RWPE2 (cell line): ENCODE measurements around the gene OR2H2.

Experiments used
- ATAC-seq: fragments of 200-7000 bp; cut with Tn5 transposase; 3 replicates; pipeline ENCODE4 v1.9.1; 2021; ENCODE audit warnings: low read depth
- DNase-seq: peaks from one replicate; pipeline ENCODE4 v3.0.0-alpha.2; 2020; ENCODE audit warnings: low spot score
- H3K27ac ChIP-seq: fragments of 450-650 bp; 2 replicates; pipeline ENCODE4 v1.5.1; 2017; ENCODE audit warnings: mild to moderate bottlenecking; ENCODE audit not compliant: poor library complexity, severe bottlenecking
- H3K27me3 ChIP-seq: fragments of 250-450 bp; sonication (Bioruptor Pico); 2 replicates; pipeline ENCODE4 v1.5.1; 2021; ENCODE audit warnings: mild to moderate bottlenecking, moderate library complexity; ENCODE audit not compliant: insufficient read depth, poor library complexity, severe bottlenecking
- H3K36me3 ChIP-seq: fragments of 250-450 bp; sonication (Bioruptor Pico); 2 replicates; pipeline ENCODE4 v1.5.1; 2020; ENCODE audit warnings: low read depth, mild to moderate bottlenecking, moderate library complexity
- H3K4me1 ChIP-seq: fragments of 250-450 bp; sonication (Bioruptor Pico); 2 replicates; pipeline ENCODE4 v1.5.1; 2021; ENCODE audit warnings: mild to moderate bottlenecking, moderate library complexity; ENCODE audit not compliant: insufficient read depth, poor library complexity, severe bottlenecking
- H3K4me3 ChIP-seq: fragments of 250-450 bp; sonication (Bioruptor Pico); 2 replicates; pipeline ENCODE4 v1.5.1; 2021; ENCODE audit warnings: mild to moderate bottlenecking, moderate library complexity; ENCODE audit not compliant: severe bottlenecking
- H3K9me3 ChIP-seq: fragments of 250-450 bp; sonication (Bioruptor Pico); 2 replicates; pipeline ENCODE4 v1.5.1; 2021; ENCODE audit warnings: mild to moderate bottlenecking, moderate library complexity; ENCODE audit not compliant: severe bottlenecking
- TF ChIP-seq, protein P1 (sequence below): fragments of 450-650 bp; IDR thresholded peaks from one replicate; pipeline ENCODE4 v1.5.1; 2017; ENCODE audit warnings: mild to moderate bottlenecking, moderate library complexity; ENCODE audit not compliant: poor library complexity, severe bottlenecking

The OR2H2 gene

GRCh38 chr6:29584821-29585220 is at the start of gene OR2H2:
OR2H2 (plus strand) TSS chr6:29585121; CDS start chr6:29587945, 2,824 bp downstream.
- H3K36me3 ChIP-seq = no peaks in the 10 kb centered on the region

DNA sequence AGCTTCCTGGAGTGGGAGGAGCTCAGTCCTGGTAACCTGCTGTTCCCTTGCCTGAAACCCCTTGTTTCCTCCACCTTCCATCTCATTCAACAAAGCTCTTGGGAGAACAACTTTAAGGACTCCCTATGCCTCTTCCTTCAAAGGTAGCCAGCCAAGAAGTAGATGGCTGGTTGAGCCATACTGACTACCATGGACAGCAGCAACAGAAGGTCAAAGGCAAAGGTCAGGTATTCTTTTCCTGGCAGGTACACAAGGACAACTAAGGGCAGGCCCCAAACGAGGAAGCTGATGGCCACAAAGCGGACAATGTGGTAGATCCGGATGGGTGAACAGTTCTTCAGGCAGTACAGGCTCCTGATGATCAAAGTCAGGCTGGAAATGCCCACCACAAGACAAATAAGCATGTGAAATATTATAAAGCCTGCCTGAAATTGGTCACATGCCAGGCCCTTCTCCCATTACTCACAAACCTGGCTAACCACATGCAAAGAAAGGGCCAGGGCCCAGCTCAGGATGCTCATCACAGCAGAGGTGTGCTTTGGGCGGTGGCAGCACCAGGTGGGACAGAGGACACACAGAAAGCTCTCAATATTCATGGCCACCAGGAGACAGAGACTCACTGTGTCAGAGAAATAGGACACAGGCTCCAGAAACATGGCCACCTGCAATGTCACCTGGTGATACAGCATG is 47.1 kb upstream of the OR2H2 start:
- Histone ChIP-seq H3K4me3 (no peak overlapping the region), H3K36me3 (no peaks in the 10 kb centered on the region), H3K4me1 (no peaks in the 10 kb centered on the region), H3K27me3 (peaks cover 6% of the 10 kb centered on the region), H3K27ac (no peak overlapping the region), H3K9me3 (no peaks in the 10 kb centered on the region)
- ATAC-seq (no peak), DNase-seq (no peak)
- TF ChIP-seq, protein P1, sequence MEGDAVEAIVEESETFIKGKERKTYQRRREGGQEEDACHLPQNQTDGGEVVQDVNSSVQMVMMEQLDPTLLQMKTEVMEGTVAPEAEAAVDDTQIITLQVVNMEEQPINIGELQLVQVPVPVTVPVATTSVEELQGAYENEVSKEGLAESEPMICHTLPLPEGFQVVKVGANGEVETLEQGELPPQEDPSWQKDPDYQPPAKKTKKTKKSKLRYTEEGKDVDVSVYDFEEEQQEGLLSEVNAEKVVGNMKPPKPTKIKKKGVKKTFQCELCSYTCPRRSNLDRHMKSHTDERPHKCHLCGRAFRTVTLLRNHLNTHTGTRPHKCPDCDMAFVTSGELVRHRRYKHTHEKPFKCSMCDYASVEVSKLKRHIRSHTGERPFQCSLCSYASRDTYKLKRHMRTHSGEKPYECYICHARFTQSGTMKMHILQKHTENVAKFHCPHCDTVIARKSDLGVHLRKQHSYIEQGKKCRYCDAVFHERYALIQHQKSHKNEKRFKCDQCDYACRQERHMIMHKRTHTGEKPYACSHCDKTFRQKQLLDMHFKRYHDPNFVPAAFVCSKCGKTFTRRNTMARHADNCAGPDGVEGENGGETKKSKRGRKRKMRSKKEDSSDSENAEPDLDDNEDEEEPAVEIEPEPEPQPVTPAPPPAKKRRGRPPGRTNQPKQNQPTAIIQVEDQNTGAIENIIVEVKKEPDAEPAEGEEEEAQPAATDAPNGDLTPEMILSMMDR = no peak

More at GRCh38 chr6:29584821-29585220, at the start of gene OR2H2:
- TF ChIP-seq, protein P1 = no peak
- DNase-seq = no peak
- no peak within 1 kb of the TSS for H3K4me3 ChIP-seq
- H3K4me1 ChIP-seq = no peaks in the 10 kb centered on the region
- no peak for ATAC-seq
- no peak within 1 kb of the TSS for H3K27ac ChIP-seq
- H3K27me3 ChIP-seq = peaks cover 4% of the 10 kb centered on the region
- H3K9me3 ChIP-seq = no peaks in the 10 kb centered on the region

- DNase-seq (no peak), ATAC-seq (no peak)
- TF ChIP-seq, protein P1 = no peak
- Histone ChIP-seq H3K27me3 (peaks cover 19% of the 10 kb centered on the region), H3K9me3 (no peaks in the 10 kb centered on the region), H3K4me1 (no peaks in the 10 kb centered on the region), H3K27ac (no peak overlapping the region), H3K4me3 (no peak overlapping the region), H3K36me3 (no peaks in the 10 kb centered on the region)
Measured at GRCh38 chr6:29547573-29547972, 37.3 kb upstream of the OR2H2 start.

- no peaks in the 10 kb centered on the region for H3K4me1 ChIP-seq
- H3K4me3 ChIP-seq = no peak overlapping the region
- no peaks in the 10 kb centered on the region for H3K36me3 ChIP-seq
- DNase-seq (no peak), ATAC-seq (peak; percentile 87)
- TF ChIP-seq, protein P1 = no peak
- peaks cover 58% of the 10 kb centered on the region for H3K27me3 ChIP-seq
- no peaks in the 10 kb centered on the region for H3K9me3 ChIP-seq
- no peak overlapping the region for H3K27ac ChIP-seq
Measured at GRCh38 chr6:29552512-29553051, 32.3 kb upstream of the OR2H2 start.
